Activated CD4-positive, CD25-positive, alpha-beta regulatory T cell (primary cell): ENCODE results near the gene HS6ST1.

Source experiments
- DNase-seq, 4 experiments: peaks; one replicate each; lab custom pipeline; 2025; lab: John Stamatoyannopoulos, UW

Gene HS6ST1

GRCh38 chr2:128310094-128310716 lies 8.5 kb downstream of the HS6ST1 start:
- no peak for DNase-seq

GRCh38 chr2:128309280-128310093 lies 9.2 kb downstream of the HS6ST1 start:
- no peak for DNase-seq

- no peak for DNase-seq
These were observed 9.8 kb downstream of the HS6ST1 start for GRCh38 chr2:128308889-128309279.

GRCh38 chr2:128308284-128308731 lies 10.4 kb downstream of the HS6ST1 start:
- DNase-seq, result no peak

- DNase-seq, result no peak
These were observed 11.1 kb downstream of the HS6ST1 start for GRCh38 chr2:128307595-128307994.

- DNase-seq, result no peak
These were observed 11.7 kb downstream of the HS6ST1 start for GRCh38 chr2:128306931-128307460.

- no peak for DNase-seq
These were observed 12.4 kb downstream of the HS6ST1 start for GRCh38 chr2:128306081-128306930.

DNA sequence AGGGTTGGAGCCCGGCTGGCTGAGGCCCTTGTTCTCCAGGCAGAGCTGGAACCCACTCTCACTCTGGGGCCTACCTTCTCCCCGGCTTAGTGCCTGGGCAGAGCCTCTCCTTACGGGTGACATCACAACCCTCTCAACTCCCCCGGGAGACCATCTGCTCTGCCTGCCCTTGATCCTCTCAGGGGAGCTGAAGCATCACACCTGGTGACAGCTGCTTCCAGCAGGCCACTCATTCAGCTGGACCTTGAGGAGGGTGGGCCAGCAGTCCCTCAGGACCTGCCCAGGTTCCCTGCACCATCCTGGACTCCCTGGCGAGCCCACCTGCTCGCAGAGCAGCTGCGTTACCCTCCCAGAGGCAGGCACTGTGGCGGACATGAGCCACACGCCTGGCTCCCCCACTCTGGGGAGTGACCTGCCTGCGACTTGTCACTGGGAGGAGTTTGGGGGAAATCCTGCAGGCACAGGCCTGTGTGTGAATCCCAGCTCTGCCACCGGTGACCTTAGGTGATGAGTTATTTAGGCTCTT lies 13.1 kb downstream of the HS6ST1 start:
- no peak for DNase-seq

GRCh38 chr2:128304715-128305554 lies 13.7 kb downstream of the HS6ST1 start:
- no peak for DNase-seq

GRCh38 chr2:128304330-128304714 lies 14.3 kb downstream of the HS6ST1 start:
- DNase-seq, result no peak

- no peak for DNase-seq
These were observed 14.8 kb downstream of the HS6ST1 start for GRCh38 chr2:128303911-128304310.

DNA sequence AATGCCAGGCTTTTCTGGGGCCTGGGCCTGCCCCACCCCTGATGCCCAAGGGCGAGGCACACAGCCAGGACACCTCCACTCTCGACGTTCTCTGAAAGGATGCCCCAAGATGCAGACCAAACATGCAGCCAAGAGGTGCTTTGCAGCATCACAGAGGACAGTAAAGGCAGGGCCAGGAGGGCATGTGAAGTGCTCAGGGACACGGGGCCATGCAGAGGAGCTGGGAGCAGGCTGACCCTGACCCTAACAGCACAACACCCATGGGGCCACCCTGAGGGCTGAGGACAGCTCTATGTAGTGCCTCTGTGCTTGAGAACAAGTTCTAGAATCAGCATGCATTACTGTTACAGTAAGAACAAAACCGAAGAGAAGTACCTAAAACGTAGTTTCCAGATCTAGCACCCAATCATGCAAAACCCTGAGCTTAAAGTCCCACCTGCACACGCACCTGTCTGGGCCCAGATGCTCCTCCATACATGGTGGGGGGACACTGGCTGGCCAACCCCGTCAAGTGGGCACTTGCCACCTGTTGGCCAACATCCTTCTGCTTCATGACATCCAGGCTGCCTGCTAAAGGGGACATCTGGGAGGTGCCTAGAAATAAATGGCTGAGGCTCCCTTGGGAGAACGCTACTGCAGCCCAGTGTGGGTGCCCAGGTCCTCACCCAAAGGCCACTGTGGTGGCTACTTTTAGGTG lies 15.4 kb downstream of the HS6ST1 start:
- no peak for DNase-seq

GRCh38 chr2:128302744-128303067 lies 16.0 kb downstream of the HS6ST1 start:
- no peak for DNase-seq

- no peak for DNase-seq
These were observed 16.5 kb downstream of the HS6ST1 start for GRCh38 chr2:128302011-128302743.

- no peak for DNase-seq
These were observed 17.1 kb downstream of the HS6ST1 start for GRCh38 chr2:128301501-128301966.

DNA sequence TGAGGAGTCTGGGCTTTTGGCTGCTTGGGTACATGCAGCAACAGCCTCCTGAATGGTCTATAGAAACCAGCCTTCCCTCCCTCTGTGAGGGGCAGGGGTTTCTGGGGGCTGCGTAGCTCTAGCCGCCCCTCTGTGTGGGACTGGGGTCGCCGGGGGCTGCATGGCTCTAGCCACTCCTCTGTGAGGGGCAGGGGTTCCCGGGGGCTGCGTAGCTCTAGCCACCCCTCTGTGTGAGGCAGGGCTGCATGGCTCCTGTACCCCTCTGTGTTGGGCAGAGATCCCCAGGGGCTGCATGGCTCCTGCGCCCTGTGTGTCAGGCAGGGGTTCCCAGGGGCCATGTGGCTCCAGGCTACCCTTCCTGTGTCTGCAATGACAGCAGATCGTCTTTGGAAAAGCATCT lies 17.6 kb downstream of the HS6ST1 start:
- DNase-seq, result no peak

- no peak for DNase-seq
These were observed 18.3 kb downstream of the HS6ST1 start for GRCh38 chr2:128300151-128301020.

DNA sequence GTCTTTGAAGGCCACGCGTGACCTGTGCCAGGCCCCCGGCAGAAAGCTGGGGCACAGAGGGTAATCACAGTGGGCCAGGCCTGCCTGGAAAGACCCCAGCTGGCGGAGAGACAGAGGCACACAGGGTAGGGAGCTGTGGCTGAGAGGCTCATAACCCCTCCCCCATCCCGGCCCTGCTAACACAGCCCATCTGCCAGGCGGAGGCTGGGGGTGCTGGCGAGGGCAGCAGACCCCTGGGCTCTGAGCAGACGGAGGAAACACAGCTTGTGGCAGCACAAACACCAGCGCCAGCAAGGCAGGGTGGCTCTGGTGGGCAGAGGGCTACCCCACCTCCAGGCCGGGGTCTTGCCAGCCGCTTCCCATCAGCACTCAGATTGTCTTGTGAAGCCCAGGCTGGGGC lies 19.0 kb downstream of the HS6ST1 start:
- DNase-seq, result no peak
